Muscle of back (tissue), 11 donors: ENCODE results near the gene ANKRD24. TPM values are rescaled to one million over a fixed set of nuclear protein-coding genes. Genes with fewer than 3 reads are reported as not detected.
A peak's percentile ranks its signal among the peaks of the same experiment; 100 is the strongest.
"Not testable (repeated sequence)": the region's sequence is repeated elsewhere in the genome, so short reads cannot be mapped to it uniquely, and the experiment has no call there.

Source experiments
- DNase-seq, 3 donors: peaks; one replicate each; pipeline versions ENCODE4 v3.0.0 to v3.0.0-alpha.2; 2013
- polyA plus RNA-seq, 10 donors: library from polyadenylated mRNA; unstranded; fragments of 120-200 nt; gene quantifications; one replicate each; pipeline ENCODE4 v1.2.1, GENCODE V29; 2013; ENCODE audit not compliant: insufficient read length in 10 of 10

Gene ANKRD24
- polyA plus RNA-seq, 10 donors = 0.41 to 1.9 (median 1.1) TPM

- no peak for DNase-seq
Observed at GRCh38 chr19:4173479-4174212, 8.8 kb upstream of the ANKRD24 start.

DNA sequence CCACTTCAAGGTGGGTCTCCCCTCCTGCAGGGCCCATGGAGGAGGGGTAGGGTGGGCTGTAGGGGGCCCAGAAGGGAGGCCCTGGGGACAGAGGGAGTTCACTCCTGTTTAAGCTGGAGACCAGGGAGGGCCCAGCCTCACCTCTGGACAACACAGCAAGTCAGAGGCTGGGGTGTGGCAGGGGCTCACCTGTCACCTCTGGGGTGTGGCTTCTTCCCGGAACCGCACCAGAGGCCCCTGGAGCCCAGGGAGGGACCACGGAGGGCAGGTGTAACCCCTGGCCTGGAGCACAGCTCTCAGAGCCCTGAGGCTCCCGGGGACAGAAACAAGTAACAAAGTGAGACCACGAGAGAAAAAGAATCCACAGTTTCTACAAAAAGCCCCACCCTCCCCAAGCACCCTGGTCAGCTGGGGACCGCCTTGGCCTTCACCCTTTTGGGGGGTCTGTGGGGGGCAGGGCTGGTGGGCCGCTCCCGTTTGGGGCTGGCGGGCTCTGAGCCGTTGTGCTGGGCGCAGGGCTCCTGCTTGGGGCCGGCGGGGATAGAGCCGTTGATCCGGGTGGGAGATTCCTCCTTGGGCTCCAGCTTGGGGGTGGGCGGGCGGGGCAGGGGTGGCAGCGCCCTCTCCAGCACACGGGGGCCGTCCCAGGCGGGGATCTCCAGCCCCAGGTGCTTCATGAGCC, 8.1 kb upstream of the ANKRD24 start:
- DNase-seq = no peak

- DNase-seq = no peak
Observed at GRCh38 chr19:4174895-4175668, 7.4 kb upstream of the ANKRD24 start.

- no peak for DNase-seq
Observed at GRCh38 chr19:4175669-4175931, 6.9 kb upstream of the ANKRD24 start.

- DNase-seq = no peak
Observed at GRCh38 chr19:4177146-4177545, 5.3 kb upstream of the ANKRD24 start.

- DNase-seq = no peak
Observed at GRCh38 chr19:4178990-4179389, 3.5 kb upstream of the ANKRD24 start.

DNA sequence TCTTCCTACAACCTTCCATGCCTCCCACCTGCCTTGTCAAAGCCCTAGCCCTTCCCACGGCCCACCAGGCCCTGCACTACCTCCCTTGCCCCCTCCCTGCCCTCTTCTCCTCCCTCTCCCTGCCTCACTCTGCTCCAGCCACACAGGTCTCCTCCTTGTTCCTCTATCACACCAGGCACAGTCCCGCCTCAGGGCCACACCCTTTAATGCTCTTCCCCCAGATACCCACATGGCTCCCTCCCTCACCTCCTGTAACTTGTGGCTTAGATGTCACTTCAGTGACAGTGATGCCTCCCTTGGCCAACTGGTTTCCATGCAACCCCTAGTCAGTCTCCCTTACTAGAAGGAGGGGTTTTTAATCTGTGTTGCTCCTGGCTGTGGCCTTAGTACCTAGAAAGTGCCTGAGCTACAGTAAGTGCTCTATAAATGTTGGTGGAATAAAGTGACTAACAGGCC, 1.4 kb upstream of the ANKRD24 start:
- no peak for DNase-seq

DNA sequence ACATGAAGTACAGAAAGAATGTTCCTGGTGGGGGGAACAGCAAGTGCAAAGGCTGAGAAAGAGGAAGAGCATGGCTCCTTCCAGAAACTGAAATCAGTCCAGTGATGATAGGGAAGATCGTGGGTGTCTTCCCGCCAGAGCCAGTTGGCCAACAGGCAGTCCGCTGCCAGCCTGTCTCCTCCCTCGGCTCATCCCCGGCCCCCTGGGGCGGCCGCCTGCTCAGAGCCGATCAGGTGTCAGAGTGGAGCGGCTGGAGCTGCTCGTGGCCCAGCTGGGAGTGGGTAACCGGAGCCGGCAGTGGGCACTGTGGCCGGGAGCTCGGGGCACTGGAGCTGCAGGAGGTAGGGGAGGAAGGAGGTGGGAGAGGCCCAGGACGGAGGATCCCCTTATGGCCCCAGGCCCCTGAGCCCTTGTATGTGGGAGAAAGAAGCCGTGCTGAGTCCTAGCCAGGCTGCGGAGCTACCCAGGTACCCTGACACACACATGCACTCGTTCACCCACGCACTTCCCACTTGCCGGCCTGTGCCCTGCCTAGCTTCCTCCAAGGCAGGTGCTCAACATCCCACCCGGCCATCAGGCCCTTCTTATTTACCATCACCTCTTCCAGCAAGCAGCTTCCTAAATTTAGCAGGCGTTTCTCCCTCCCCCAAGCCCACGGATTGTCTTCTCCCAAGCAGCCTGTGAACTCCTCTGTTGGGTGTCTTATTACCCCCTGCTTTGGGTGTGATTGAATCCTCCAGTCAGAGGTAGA, 1.7 kb downstream of the ANKRD24 start:
- no peak for DNase-seq

DNA sequence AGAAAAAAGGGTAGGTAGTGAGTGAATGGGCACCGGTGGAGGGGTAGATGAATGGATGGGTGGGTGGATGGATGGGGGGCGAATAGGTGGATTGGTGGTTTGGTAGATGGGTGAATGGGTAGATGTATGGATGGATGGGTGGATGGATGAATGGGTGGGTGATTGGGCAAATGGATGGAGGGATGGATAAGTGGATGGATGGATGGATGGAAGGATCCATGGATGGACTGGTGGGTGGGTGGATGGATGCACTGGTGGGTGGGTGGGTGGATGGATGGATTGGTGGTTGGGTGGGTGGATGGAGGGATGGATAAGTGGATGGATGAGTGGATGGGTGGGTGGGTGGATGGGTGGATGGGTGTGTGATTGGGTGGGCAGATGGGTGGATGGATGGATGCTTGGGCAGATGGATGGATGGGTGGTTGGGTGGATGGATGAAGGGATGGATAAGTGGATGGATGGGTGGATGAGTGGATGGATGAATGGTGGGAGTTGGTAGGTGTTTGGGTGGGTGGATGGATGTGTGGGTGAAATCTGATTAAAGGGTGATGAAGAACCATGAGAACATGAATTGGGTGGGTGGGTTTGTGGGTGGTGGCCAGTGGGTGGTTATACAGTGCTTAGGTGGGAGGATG, 2.3 kb downstream of the ANKRD24 start:
- DNase-seq = no peak

DNA sequence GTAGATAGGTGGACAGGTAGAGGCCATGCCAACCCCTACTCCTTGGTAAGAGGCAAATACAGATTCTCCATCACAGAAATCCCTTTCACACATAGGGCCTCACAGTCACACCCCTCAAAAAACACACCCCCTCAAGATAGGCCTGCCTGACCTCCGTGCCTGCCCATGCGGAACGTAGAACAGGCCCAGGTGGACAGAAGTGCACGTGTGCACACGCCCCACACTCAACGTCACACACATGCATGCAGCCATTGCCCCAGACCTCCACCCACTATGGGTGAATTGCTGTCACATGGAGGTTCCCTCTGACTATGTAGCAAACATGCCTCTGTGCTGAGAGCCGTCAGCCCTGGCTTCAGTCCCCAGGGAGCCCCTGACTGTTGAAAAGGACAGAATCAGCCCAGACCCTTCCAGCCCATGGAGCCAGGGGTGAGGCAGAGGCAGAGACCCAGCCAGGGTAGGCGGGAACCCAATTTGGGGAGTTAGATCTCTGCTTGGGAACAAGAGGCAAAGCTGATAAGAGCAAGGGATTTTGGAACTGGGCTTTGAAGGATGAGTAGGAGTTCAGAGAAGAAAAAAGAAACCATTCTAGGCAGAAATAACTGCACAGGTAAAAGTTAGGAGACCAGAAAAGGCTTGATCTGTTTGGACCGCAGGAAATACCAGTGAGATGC, 3.1 kb downstream of the ANKRD24 start:
- no peak for DNase-seq

GRCh38 chr19:4186087-4186993, 3.9 kb downstream of the ANKRD24 start:
- DNase-seq = peak; percentile 33 to 59 (median 55)

DNA sequence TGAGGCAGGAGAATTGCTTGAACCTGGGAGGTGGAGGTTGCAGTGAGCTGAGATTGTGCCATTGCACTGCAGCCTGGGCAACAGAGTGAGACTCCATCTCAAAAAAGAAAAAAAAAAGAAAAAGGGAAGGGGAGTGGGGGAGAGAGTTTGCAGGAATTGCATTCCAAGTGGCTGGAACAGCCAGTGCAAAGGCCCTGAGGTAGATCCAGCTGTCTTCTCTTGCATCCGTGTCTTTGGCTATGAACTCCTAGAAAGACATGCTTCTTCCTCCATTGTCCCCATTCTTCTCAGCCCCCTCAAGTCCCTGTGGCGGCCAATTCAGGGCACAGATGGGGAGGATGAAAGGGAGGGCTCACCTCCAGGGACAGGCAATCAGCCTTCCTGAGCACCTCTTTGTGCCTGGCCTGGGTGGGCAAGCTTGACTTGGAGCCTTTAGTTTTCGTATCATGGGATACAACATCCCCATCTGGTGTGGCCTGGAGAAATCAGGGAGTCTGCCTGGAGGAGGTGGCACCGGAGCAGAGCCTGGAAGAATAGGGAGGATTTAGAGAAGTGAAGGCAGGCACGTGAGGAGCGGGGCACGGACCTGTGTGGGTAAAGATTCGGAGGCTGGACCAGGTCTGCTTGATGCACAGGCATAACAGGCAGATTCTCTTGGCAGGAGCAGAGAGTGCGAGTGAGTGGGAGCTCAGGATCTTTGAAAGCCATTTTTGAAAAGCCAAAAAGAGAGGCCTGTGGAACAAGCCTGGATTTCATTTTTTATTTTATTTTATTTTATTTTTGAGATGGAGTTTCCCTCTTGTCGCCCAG, 5.0 kb downstream of the ANKRD24 start:
- no peak for DNase-seq

DNA sequence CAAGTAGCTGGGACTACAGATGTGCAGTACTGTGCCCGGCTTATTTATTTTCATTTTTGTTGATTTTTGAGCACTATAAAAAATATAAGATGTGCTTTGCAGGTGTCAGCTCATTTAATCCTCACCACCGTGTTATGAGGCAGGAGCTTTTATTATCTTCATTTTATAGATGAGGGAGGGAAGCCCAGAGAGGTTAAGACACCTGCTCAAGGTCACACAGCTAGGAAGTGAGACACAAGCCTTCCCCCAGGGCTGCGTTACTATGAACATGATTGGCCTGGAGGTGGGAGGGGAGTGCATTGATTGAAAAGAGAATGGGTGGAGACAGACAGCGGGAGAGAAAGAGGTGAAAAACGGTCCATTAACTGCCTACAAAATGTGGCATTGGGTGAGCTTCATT, 7.2 kb downstream of the ANKRD24 start:
- DNase-seq = no peak

DNA sequence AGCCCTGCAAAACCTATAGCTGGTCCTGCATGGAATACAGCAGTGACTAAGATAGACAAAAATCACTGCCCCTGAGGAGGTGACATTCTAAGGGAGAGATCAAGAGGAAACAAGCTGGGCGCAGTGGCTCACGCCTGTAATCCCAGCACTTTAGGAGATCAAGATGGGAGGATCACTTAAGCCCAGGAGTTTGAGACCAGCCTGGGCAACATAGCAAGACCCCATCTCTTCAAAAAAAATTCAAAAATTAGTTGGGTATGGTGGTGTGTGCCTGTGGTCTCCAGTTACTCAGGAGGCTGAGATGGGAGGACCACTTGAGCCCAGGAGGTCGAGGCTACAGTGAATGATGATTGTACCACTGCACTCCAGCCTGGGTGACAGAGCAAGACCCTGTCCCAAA, 10.0 kb downstream of the ANKRD24 start:
- DNase-seq = not testable (repeated sequence)

DNA sequence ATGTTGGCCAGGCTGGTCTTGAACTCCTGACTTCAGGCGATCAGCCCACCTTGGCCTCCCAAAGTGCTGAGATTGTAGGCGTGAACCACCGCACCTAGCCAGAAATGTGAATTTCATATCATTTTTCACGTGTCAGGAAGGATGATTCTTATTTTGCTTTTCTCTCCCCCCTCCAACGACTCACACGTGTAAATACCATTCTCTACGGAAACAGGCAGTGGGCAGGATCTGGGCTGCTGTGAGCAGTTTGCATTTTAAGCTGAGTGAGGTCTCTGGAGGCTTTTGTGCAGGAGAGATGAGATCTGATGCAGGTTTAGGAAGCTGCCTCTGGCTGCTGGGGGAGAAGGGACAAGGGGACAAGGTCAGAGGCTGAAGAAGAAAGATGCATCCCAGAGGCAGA, 11.9 kb downstream of the ANKRD24 start:
- DNase-seq = no peak

DNA sequence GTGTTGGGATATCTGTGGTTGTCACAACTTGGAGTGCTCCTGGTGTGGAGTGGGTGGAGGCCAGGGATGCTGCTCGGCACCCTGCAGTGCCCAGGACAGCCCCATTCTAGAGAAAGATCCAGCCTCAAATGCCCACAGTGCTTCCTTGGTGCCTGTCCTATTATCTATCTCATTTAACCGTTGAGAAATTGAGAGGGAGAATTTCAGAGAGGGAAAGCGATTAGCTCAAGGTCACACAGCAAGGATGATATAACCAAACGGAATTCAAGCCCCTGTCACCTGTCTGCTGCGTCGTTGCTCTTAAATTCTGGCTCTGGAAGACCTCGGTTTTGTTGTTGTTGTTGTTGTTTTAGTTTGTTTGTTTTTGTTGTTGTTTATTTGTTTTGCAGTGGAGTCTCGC, 13.5 kb downstream of the ANKRD24 start:
- no peak for DNase-seq

DNA sequence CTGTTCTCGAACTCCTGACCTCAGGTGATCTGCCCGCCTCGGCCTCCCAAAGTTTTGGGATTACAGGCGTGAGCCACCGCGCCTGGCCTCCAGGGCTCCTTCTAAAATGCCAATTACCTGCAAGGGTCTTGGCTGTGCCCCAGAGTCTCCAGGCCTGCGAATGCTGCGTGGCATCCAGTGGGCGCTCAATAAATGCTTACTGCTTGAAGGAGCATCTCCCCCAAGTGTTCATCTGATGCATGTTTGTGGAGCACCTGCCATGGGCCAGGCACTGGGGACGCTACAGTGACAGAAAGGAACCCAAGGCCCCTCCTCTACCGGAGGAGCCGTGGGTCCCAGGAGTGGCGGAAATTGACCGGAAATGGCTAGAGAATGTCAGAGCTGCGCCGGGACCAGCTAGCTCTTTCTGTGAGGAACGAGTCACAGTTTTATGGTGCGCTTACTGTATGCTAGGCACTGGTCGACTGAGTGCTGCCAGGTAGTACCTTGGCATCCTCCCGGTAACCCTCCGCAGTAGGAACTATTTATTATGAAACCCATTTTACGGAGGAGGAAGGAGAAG, 14.2 kb downstream of the ANKRD24 start:
- no peak for DNase-seq

GRCh38 chr19:4197228-4197624, 14.7 kb downstream of the ANKRD24 start:
- DNase-seq = no peak
